GM12865 (cell line): ENCODE measurements around the gene ARHGAP5.
A peak's percentile ranks its signal among the peaks of the same experiment; 100 is the strongest.

ENCODE experiments used
- DNase-seq: peaks from one replicate; pipeline ENCODE4 v3.0.0; 2010; ENCODE audit warnings: low read depth
- H3K4me3 ChIP-seq: 2 replicates; pipeline ENCODE4 v1.5.1; 2011; ENCODE audit warnings: mild to moderate bottlenecking, low read depth, low read length, control low read depth
- CTCF ChIP-seq: IDR thresholded peaks from 2 replicates; pipeline ENCODE4 v1.5.1; 2011; ENCODE audit warnings: low read length, control low read depth, low read depth, inconsistent platforms; ENCODE audit not compliant: insufficient read depth; ENCODE audit errors: missing control alignments

The ARHGAP5 gene

DNA sequence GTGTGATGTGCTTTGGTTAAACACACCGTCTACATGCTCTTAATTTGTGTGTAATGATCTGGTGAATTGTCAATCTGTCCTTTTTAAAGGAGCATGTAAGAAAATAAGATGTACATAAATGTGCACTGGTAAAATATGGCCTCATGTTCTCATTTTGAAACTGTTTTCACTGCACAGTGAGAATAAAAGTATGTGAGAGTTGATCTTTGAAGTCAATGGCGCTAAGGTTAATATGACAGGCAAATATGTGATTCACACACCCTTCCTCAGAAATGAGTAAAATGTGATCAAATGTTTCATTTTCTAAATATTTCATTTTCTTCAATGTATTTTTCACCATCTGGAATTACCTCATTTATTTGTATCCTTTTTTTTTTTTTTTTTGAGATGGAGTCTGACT, 116.4 kb downstream of the ARHGAP5 start:
- no peak for DNase-seq
- no peak overlapping the region for H3K4me3 ChIP-seq
- no peak for TF ChIP-seq CTCF

GRCh38 chr14:32195636-32196035, 118.5 kb downstream of the ARHGAP5 start:
- no peak overlapping the region for H3K4me3 ChIP-seq
- no peak for TF ChIP-seq CTCF
- DNase-seq, result no peak

- DNase-seq, result peak; percentile 71
- no peak overlapping the region for H3K4me3 ChIP-seq
- TF ChIP-seq CTCF, result no peak
Measured at GRCh38 chr14:32197919-32198318, 120.8 kb downstream of the ARHGAP5 start.

GRCh38 chr14:32200368-32201192, 123.5 kb downstream of the ARHGAP5 start:
- DNase-seq, result peak; percentile 44
- TF ChIP-seq CTCF, result no peak
- H3K4me3 ChIP-seq, result peak overlapping the region; percentile 69

DNA sequence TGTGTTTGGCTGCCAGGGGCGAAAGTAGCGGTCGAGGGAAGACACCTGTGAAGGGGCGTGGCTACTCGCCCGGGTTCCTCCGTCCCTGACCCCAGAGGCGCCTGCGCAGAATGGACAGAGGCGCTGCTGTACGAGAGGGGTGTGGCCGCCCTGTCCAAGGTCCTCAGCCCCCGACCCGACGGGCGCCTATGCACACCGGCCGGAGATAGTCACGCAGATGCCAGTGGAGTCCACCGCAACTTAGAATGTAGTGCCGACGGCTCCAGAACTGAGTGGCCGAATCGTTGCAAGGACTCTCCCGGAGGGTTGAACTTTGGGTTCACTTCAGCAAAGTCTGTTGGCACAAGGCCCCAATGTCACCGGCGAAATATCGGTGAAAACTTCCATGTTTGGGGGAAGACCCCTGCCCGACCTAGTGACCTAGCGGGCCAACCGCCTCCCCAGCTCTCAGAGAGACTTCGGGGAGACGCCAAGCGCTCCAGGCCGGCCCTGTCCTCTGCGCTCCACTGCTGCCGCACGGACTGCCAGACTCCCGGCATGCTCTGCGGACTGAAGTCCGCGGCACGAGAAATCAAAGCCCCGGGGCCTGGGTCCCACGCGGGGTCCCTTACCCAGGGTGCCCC, 124.2 kb downstream of the ARHGAP5 start:
- no peak for TF ChIP-seq CTCF
- peak overlapping the region; percentile 69 for H3K4me3 ChIP-seq
- DNase-seq, result peak; percentile 91

DNA sequence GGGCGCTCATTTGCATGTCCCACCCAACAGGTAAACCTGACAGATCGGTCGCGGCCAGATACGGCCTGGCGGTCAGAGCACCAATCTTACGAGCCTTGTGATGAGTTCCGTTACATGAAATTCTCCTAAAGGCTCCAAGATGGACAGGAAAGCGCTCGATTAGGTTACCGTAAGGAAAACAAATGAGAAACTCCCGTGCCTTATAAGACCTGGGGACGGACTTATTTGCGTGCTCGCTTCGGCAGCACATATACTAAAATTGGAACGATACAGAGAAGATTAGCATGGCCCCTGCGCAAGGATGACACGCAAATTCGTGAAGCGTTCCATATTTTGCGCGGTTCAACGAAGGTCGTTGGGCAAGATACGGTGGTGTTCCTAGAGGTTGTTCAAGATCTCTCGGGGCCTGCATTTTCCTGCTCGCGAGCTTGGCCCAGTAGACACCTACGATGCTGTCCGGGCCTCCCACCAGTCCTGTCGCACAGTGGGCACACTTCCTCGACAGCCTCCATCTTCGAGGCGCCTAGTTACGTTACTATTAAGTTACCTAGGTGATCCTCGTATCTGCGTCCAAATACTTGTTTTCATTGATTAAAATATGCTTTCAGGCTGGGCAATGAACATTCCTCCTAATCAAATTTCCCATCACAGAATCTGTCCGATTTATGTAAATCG, 124.8 kb downstream of the ARHGAP5 start, which contains the start of gene RNU6-7:
RNU6-7 (plus strand) TSS at position 230 of the 675 bp plus-strand sequence.
- TF ChIP-seq CTCF, result no peak
- H3K4me3 ChIP-seq, result peak within 1 kb of the TSS; percentile 69
- DNase-seq, result peak; percentile 53
